ENCODE data around the gene CELF5. TPM values are rescaled to one million over a fixed set of nuclear protein-coding genes. Genes with fewer than 3 reads are reported as not detected.

CELF5 gene
- total RNA-seq, 4 donors from 2014 or later: not detected

- no peak for ATAC-seq
- TF ChIP-seq POLR2AphosphoS5 (IDR thresholded peaks at IDR 0.05) (no peak), POLR2A (IDR thresholded peaks at IDR 0.05) (no peak), CTCF (IDR thresholded peaks at IDR 0.05) (no peak), EP300 (IDR thresholded peaks at IDR 0.05) (no peak)
- H3K4me3 ChIP-seq: no peak overlapping the region
- 92 to 94% methylated on average over 18 of the region's 25 CpGs for WGBS, 2 donors (ENCODE audit: low coverage in 1 of 2)
- H3K9me3 ChIP-seq: no peaks in the 10 kb centered on the region
- no peaks in the 10 kb centered on the region for H3K36me3 ChIP-seq
- H3K27ac ChIP-seq: peak overlapping the region; percentile 72 to 94 (median 90)
- H3K4me1 ChIP-seq: peaks cover 4 to 82% (median 37%) of the 10 kb centered on the region in 3 donors
- H3K27me3 ChIP-seq: no peaks in the 10 kb centered on the region
These were observed 120.4 kb downstream of the CELF5 start for GRCh38 chr19:3344608-3345598.

- no peaks in the 10 kb centered on the region for H3K36me3 ChIP-seq
- WGBS, 2 donors (ENCODE audit: low coverage in 1 of 2): 54 to 61% methylated on average over 6 of the region's 15 CpGs
- H3K9me3 ChIP-seq: no peaks in the 10 kb centered on the region
- H3K27me3 ChIP-seq: no peaks in the 10 kb centered on the region
- peak overlapping the region in 1 of 2 donors; percentile 20 for H3K4me3 ChIP-seq
- ATAC-seq: no peak
- TF ChIP-seq CTCF (IDR thresholded peaks at IDR 0.05): no peak
- TF ChIP-seq EP300 (IDR thresholded peaks at IDR 0.05): no peak
- TF ChIP-seq POLR2AphosphoS5 (IDR thresholded peaks at IDR 0.05): no peak
- no peak for TF ChIP-seq POLR2A (IDR thresholded peaks at IDR 0.05)
- H3K4me1 ChIP-seq: peaks cover 4 to 84% (median 37%) of the 10 kb centered on the region in 3 donors
- H3K27ac ChIP-seq: peak overlapping the region; percentile 86 to 94 (median 92)
These were observed 121.5 kb downstream of the CELF5 start for GRCh38 chr19:3345850-3346460.

Other genes with a start within 250 kb of the CELF5 start
- under 1 TPM in 3 of 4 donors, not detected in 1; 0.19 to 0.64 (median 0.40) TPM for gene TLE6, start 247.1 kb upstream of the CELF5 start, total RNA-seq
- 10 to 100 TPM; 27.1 to 46.1 (median 34.4) TPM for gene TLE2, start 195.4 kb upstream of the CELF5 start, total RNA-seq
- 100 to 1,000 TPM; 502 to 905 (median 558) TPM for gene TLE5, start 162.2 kb upstream of the CELF5 start, total RNA-seq
- 100 to 1,000 TPM in 1 of 4 donors, 10 to 100 TPM in 3; 68.4 to 154 (median 83.4) TPM for gene GNA11, start 130.3 kb upstream of the CELF5 start, total RNA-seq
- gene GNA15, start 88.6 kb upstream of the CELF5 start, total RNA-seq: 1 to 10 TPM; 1.2 to 9.3 (median 5.7) TPM
- gene S1PR4, start 45.9 kb upstream of the CELF5 start, total RNA-seq: 1 to 10 TPM in 2 of 4 donors, under 1 TPM in 2; 0.20 to 1.9 (median 1.1) TPM
- gene NCLN, start 38.7 kb upstream of the CELF5 start, total RNA-seq: 10 to 100 TPM; 18.0 to 42.3 (median 29.2) TPM
- gene NFIC, start 141.9 kb downstream of the CELF5 start, total RNA-seq: 100 to 1,000 TPM; 125 to 285 (median 155) TPM